ENCODE results near the gene TPRG1L. TPM values are rescaled to one million over a fixed set of nuclear protein-coding genes. Genes with fewer than 3 reads are reported as not detected.

Gene TPRG1L
- total RNA-seq, 1 donor from 2014 or later, result 33.7 TPM

GRCh38 chr1:3645666-3646355 lies 21.0 kb downstream of the TPRG1L start:
- H3K9me3 Mint-ChIP-seq (ENCODE audit: unreplicated experiment), result no peaks in the 10 kb centered on the region
- H3K27ac Mint-ChIP-seq (ENCODE audit: unreplicated experiment), result no peak overlapping the region
- no peak overlapping the region for H3K27ac ChIP-seq (ENCODE audit: low read depth, low read length)
- H3K36me3 ChIP-seq (ENCODE audit: insufficient read depth, low read length), result peaks cover 11% of the 10 kb centered on the region
- H2AFZ ChIP-seq (ENCODE audit: low read depth, low read length), result no peak overlapping the region
- peaks cover 7% of the 10 kb centered on the region for H3K79me2 ChIP-seq (ENCODE audit: insufficient read depth, low read length)
- H3K4me3 ChIP-seq (ENCODE audit: insufficient read depth, low read depth, low read length), result no peak overlapping the region
- H3K4me1 ChIP-seq (ENCODE audit: insufficient read depth, low read length), result peaks cover 6% of the 10 kb centered on the region
- no peak for TF ChIP-seq EZH2 (IDR thresholded peaks at IDR 0.05; ENCODE audit: insufficient read depth, low read length)
- no peak for TF ChIP-seq CTCF (IDR thresholded peaks at IDR 0.05; ENCODE audit: insufficient read depth, low read depth, low read length)
- peaks cover 5% of the 10 kb centered on the region for H3K27me3 Mint-ChIP-seq (ENCODE audit: low read depth, unreplicated experiment)
- DNase-seq (ENCODE audit: low read depth) (no peak), FAIRE-seq (no peak)
- no peaks in the 10 kb centered on the region for H3K9me3 ChIP-seq (ENCODE audit: insufficient read depth, low read depth, low read length)
- H3K4me2 ChIP-seq (ENCODE audit: low read length), result no peak overlapping the region
- no peak overlapping the region for H3K9ac ChIP-seq (ENCODE audit: low read length)
- H3K36me3 Mint-ChIP-seq (ENCODE audit: low read depth, unreplicated experiment), result peaks cover 3% of the 10 kb centered on the region
- no peaks in the 10 kb centered on the region for H3K4me1 Mint-ChIP-seq (ENCODE audit: low read depth, unreplicated experiment)
- H3K4me3 Mint-ChIP-seq (ENCODE audit: unreplicated experiment), result no peak overlapping the region
- H3K27me3 ChIP-seq (ENCODE audit: insufficient read depth, low read length), result peaks cover 7% of the 10 kb centered on the region
- H4K20me1 ChIP-seq (ENCODE audit: insufficient read depth, low read length), result no peaks in the 10 kb centered on the region

GRCh38 chr1:3646596-3646995 lies 21.8 kb downstream of the TPRG1L start:
- TF ChIP-seq EZH2 (IDR thresholded peaks at IDR 0.05; ENCODE audit: insufficient read depth, low read length) (no peak), CTCF (IDR thresholded peaks at IDR 0.05; ENCODE audit: insufficient read depth, low read depth, low read length) (no peak)
- Histone ChIP-seq H3K9ac (ENCODE audit: low read length) (no peak overlapping the region), H3K79me2 (ENCODE audit: insufficient read depth, low read length) (peaks cover 7% of the 10 kb centered on the region), H4K20me1 (ENCODE audit: insufficient read depth, low read length) (no peaks in the 10 kb centered on the region), H3K36me3 (ENCODE audit: insufficient read depth, low read length) (peaks cover 11% of the 10 kb centered on the region), H3K4me2 (ENCODE audit: low read length) (no peak overlapping the region), H3K27ac (ENCODE audit: low read depth, low read length) (no peak overlapping the region), H3K4me1 (ENCODE audit: insufficient read depth, low read length) (peaks cover 6% of the 10 kb centered on the region), H3K4me3 (ENCODE audit: insufficient read depth, low read depth, low read length) (no peak overlapping the region), H2AFZ (ENCODE audit: low read depth, low read length) (no peak overlapping the region), H3K27me3 (ENCODE audit: insufficient read depth, low read length) (peaks cover 13% of the 10 kb centered on the region), H3K9me3 (ENCODE audit: insufficient read depth, low read depth, low read length) (no peaks in the 10 kb centered on the region)
- peaks cover 8% of the 10 kb centered on the region for H3K27me3 Mint-ChIP-seq (ENCODE audit: low read depth, unreplicated experiment)
- peaks cover 3% of the 10 kb centered on the region for H3K36me3 Mint-ChIP-seq (ENCODE audit: low read depth, unreplicated experiment)
- no peak overlapping the region for H3K4me3 Mint-ChIP-seq (ENCODE audit: unreplicated experiment)
- FAIRE-seq, result no peak
- H3K4me1 Mint-ChIP-seq (ENCODE audit: low read depth, unreplicated experiment), result no peaks in the 10 kb centered on the region
- no peak overlapping the region for H3K27ac Mint-ChIP-seq (ENCODE audit: unreplicated experiment)
- no peaks in the 10 kb centered on the region for H3K9me3 Mint-ChIP-seq (ENCODE audit: unreplicated experiment)
- DNase-seq (ENCODE audit: low read depth), result no peak
